Measurements from ENCODE around the gene HMGCL.
"Not testable (repeated sequence)": the region's sequence is repeated elsewhere in the genome, so short reads cannot be mapped to it uniquely, and the experiment has no call there.

The HMGCL gene

GRCh38 chr1:23797478-23798448 is 27.5 kb downstream of the HMGCL start:
- DNase-seq (ENCODE audit: insufficient read length, low spot score): no peak
- FAIRE-seq: no peak
- TF ChIP-seq CTCF (IDR thresholded peaks at IDR 0.05; ENCODE audit: insufficient read depth, missing control alignments): no peak

DNA sequence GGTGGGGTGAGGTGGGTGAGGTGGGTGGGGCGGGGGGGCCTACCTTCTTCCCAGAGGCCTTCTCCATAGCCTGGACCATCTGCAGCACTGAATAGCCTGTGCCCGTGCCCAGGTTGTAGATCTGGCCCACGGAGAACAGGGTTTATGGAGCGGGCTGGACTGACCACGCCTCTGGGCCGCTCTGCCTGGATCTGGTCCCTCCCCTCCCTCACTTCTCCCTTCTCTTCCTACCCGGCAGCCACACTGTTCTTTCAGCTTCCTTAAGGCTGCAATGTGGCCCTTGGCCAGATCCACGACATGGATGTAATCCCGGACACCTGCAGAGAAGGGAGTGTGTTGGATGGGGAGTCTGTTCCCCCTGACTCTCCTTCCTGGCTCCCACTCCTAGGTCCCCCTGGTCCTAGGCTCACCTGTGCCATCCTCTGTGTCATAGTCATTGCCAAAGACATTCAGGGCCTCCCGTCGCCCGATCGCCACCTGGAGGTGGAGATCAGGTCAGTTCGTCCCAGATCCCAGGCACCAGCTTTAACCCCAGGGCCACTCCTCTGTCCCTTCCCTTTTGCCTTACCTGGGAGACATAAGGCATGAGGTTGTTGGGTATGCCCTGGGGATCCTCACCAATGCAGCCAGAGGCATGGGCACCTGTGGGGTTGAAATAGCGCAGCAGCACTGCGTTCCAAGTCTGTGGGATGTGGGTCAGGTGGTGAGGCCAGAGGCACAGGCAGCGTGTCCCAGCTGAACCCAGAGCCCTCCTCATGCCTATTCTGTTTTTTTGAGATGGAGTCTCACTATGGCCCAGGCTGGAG is 28.6 kb downstream of the HMGCL start:
- FAIRE-seq: no peak
- TF ChIP-seq CTCF (IDR thresholded peaks at IDR 0.05; ENCODE audit: insufficient read depth, missing control alignments): no peak
- DNase-seq (ENCODE audit: insufficient read length, low spot score): no peak

GRCh38 chr1:23795676-23796465 is 29.4 kb downstream of the HMGCL start:
- no peak for FAIRE-seq
- no peak for TF ChIP-seq CTCF (IDR thresholded peaks at IDR 0.05; ENCODE audit: insufficient read depth, missing control alignments)
- no peak for DNase-seq (ENCODE audit: insufficient read length, low spot score)

- FAIRE-seq; DNase-seq (ENCODE audit: insufficient read length, low spot score): not testable (repeated sequence)
These were observed 30.5 kb downstream of the HMGCL start for GRCh38 chr1:23794732-23795182.

GRCh38 chr1:23793861-23794731 is 31.1 kb downstream of the HMGCL start:
- FAIRE-seq: no peak
- no peak for TF ChIP-seq CTCF (IDR thresholded peaks at IDR 0.05; ENCODE audit: insufficient read depth, missing control alignments)
- no peak for DNase-seq (ENCODE audit: insufficient read length, low spot score)

GRCh38 chr1:23793018-23793781 is 32.0 kb downstream of the HMGCL start:
- no peak for FAIRE-seq
- DNase-seq (ENCODE audit: insufficient read length, low spot score): no peak
- no peak for TF ChIP-seq CTCF (IDR thresholded peaks at IDR 0.05; ENCODE audit: insufficient read depth, missing control alignments)
